Tibial artery (tissue), 4 donors: Measurements from ENCODE around the gene TMPRSS7.

Experiments
- DNase-seq, 2 donors: peaks; one replicate each; pipeline ENCODE4 v3.0.0-alpha.2; 2019
- H3K27ac ChIP-seq, 2 donors: fragments of 200-600 bp; sonication (generic) in 1 of 2; 1 replicate in 1 of 2; 2 replicates in 1 of 2; pipeline ENCODE4 v1.5.1; 2018 to 2019; ENCODE audit warnings: mild to moderate bottlenecking in 1 of 2
- H3K27me3 ChIP-seq, 2 donors: fragments of 200-600 bp; sonication (generic) in 1 of 2; one replicate each; pipeline versions ENCODE4 v1.5.1 to v1.6.0; 2016 to 2019
- H3K36me3 ChIP-seq, 3 donors: fragments of 200-600 bp; sonication (generic) in 2 of 3; one replicate each; pipeline ENCODE4 v1.5.1; 2016 to 2019; ENCODE audit warnings: mild to moderate bottlenecking in 2 of 3
- H3K4me1 ChIP-seq, 4 donors: fragments of 200-600 bp; sonication (generic) in 2 of 4; 1 replicate in 3 of 4; 2 replicates in 1 of 4; pipeline ENCODE4 v1.5.1; 2016 to 2019
- H3K4me3 ChIP-seq, 2 donors: fragments of 200-600 bp; sonication (generic) in 1 of 2; 1 replicate in 1 of 2; 2 replicates in 1 of 2; pipeline ENCODE4 v1.5.1; 2018 to 2019; ENCODE audit warnings: mild to moderate bottlenecking in 2 of 2
- H3K9me3 ChIP-seq, 3 donors: fragments of 200-600 bp; sonication (generic) in 1 of 3; one replicate each; pipeline ENCODE4 v1.5.1; 2016 to 2019
- CTCF ChIP-seq, 2 experiments: fragments of 200-600 bp in 1 of 2; fragments of 450-650 bp in 1 of 2; IDR thresholded peaks; one replicate each; pipeline ENCODE4 v1.5.1; 2017 to 2019; ENCODE audit warnings: antibody characterized with exemption in 2 of 2, mild to moderate bottlenecking in 1 of 2, moderate library complexity in 1 of 2
- intact Hi-C: fragments of 100-400 bp; cut with DNase I; formaldehyde crosslinking; loops from one replicate; pipeline ENCODE4 v1.15.0; 2023; ENCODE audit warnings: low total_unique reads

The TMPRSS7 gene

GRCh38 chr3:111999484-112000324 is 34.8 kb upstream of the TMPRSS7 start:
- TF ChIP-seq CTCF (IDR thresholded peaks at IDR 0.05): no peak
- Histone ChIP-seq H3K9me3 (no peaks in the 10 kb centered on the region), H3K27me3 (peaks cover 0 to 13% of the 10 kb centered on the region in 2 donors), H3K36me3 (no peaks in the 10 kb centered on the region), H3K4me3 (peak overlapping the region; percentile 29 to 42), H3K4me1 (peaks cover 0 to 14% (median 10%) of the 10 kb centered on the region in 4 donors), H3K27ac (no peak overlapping the region)
- intact Hi-C loops: no loop called here
- DNase-seq: no peak

GRCh38 chr3:112000367-112000771 is 34.2 kb upstream of the TMPRSS7 start:
- no peak overlapping the region for H3K27ac ChIP-seq
- no peak for DNase-seq
- TF ChIP-seq CTCF (IDR thresholded peaks at IDR 0.05): no peak
- no peak overlapping the region for H3K4me3 ChIP-seq
- no peaks in the 10 kb centered on the region for H3K9me3 ChIP-seq
- no peaks in the 10 kb centered on the region for H3K36me3 ChIP-seq
- intact Hi-C loops: no loop called here
- peaks cover 0 to 13% of the 10 kb centered on the region in 2 donors for H3K27me3 ChIP-seq
- H3K4me1 ChIP-seq: peaks cover 0 to 14% (median 10%) of the 10 kb centered on the region in 4 donors

GRCh38 chr3:112000966-112001365 is 33.6 kb upstream of the TMPRSS7 start:
- Histone ChIP-seq H3K4me1 (peaks cover 0 to 14% (median 10%) of the 10 kb centered on the region in 4 donors), H3K27ac (no peak overlapping the region), H3K27me3 (peaks cover 0 to 13% of the 10 kb centered on the region in 2 donors), H3K4me3 (no peak overlapping the region), H3K36me3 (no peaks in the 10 kb centered on the region), H3K9me3 (no peaks in the 10 kb centered on the region)
- TF ChIP-seq CTCF (IDR thresholded peaks at IDR 0.05): no peak
- no peak for DNase-seq
- intact Hi-C loops: no loop called here

- no peaks in the 10 kb centered on the region for H3K9me3 ChIP-seq
- no peak overlapping the region for H3K27ac ChIP-seq
- no peak for TF ChIP-seq CTCF (IDR thresholded peaks at IDR 0.05)
Measured at GRCh38 chr3:112001526-112001925, 33.0 kb upstream of the TMPRSS7 start.

GRCh38 chr3:112002096-112002971 is 32.2 kb upstream of the TMPRSS7 start:
- no peak for DNase-seq
- TF ChIP-seq CTCF (IDR thresholded peaks at IDR 0.05): no peak
- intact Hi-C loops: no loop called here

More at GRCh38 chr3:112001526-112001925, 33.0 kb upstream of the TMPRSS7 start:
- Histone ChIP-seq H3K27me3 (peaks cover 0 to 13% of the 10 kb centered on the region in 2 donors), H3K4me3 (no peak overlapping the region), H3K36me3 (no peaks in the 10 kb centered on the region), H3K4me1 (peaks cover 0 to 14% (median 10%) of the 10 kb centered on the region in 4 donors)
- no peak for DNase-seq
- intact Hi-C loops: no loop called here

More at GRCh38 chr3:112002096-112002971, 32.2 kb upstream of the TMPRSS7 start:
- H3K4me3 ChIP-seq: no peak overlapping the region
- peaks cover 0 to 13% of the 10 kb centered on the region in 2 donors for H3K27me3 ChIP-seq
- peaks cover 0 to 14% (median 10%) of the 10 kb centered on the region in 4 donors for H3K4me1 ChIP-seq
- H3K36me3 ChIP-seq: no peaks in the 10 kb centered on the region
- no peak overlapping the region for H3K27ac ChIP-seq
- H3K9me3 ChIP-seq: no peaks in the 10 kb centered on the region
